GM21825 (cell line): ENCODE data around the gene PDIA3.
"Not testable (repeated sequence)": the region's sequence is repeated elsewhere in the genome, so short reads cannot be mapped to it uniquely, and the experiment has no call there.

Experiments
- ATAC-seq: cut with Tn5 transposase; IDR thresholded peaks from one replicate; pipeline ENCODE4 v1.9.1; 2021; ENCODE audit warnings: mild to moderate bottlenecking, moderate library complexity; ENCODE audit not compliant: unreplicated experiment

The PDIA3 gene

DNA sequence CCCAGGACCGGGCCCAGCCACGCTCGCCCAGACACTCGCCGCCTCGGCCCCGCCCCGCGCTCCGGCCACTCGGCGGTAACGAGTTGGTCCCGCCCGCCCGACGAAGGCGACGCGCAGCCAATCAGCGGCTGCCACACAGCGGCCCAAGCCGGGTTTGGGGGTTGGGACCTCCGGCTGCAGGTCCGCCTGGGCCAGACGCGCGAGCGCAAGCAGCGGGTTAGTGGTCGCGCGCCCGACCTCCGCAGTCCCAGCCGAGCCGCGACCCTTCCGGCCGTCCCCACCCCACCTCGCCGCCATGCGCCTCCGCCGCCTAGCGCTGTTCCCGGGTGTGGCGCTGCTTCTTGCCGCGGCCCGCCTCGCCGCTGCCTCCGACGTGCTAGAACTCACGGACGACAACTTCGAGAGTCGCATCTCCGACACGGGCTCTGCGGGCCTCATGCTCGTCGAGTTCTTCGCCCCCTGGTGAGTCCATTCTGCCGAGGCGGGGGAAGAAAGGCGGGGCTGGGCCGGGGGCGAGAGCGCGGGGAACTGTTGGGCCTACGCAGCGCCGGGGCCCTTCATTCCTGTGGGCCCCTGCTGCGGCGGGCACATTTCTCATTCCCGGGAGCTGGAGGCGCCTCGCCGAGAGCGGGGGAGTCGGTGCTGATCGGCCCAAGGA, at the start of gene PDIA3:
PDIA3 (plus strand) TSS at position 194 of the 658 bp plus-strand sequence; CDS start at position 296, 102 bp downstream.
- ATAC-seq = peak; percentile 71

- ATAC-seq = no peak
Observed at GRCh38 chr15:43702174-43702573, 44.1 kb upstream of the PDIA3 start.

DNA sequence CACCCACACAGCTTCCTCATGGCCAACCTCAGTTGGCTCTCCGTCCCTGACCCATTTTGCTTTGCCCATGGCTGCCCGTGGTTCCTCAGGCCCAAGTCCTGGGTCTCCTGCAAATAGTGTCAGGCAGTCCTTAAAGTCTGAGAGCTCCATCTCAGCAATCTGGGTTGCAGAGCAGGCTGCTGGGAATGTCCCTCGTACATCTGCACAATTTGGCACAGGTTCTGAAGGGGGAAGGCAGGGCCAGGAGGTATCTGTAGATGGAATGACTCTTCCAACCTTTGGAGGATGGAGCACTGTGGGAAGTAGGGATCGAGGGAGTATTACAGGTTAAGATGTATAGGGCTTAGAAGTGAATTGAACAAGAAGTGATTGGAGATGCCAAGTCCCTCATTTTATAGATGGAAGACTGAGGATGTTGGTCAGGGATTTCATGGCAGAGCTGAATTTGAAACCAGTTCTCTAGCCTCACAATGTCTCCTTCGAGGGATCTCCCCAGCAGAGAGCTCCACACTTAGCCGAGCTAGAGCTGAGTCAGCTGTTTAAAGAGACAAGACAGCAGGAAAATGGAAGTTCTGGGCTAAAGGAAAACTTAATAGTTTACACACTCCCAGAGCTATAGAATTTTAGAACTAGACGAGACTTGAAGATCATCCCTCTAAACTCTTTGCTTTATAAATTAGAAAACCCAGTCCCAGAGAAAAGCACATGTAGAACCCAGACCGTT, 43.4 kb upstream of the PDIA3 start:
- no peak for ATAC-seq

DNA sequence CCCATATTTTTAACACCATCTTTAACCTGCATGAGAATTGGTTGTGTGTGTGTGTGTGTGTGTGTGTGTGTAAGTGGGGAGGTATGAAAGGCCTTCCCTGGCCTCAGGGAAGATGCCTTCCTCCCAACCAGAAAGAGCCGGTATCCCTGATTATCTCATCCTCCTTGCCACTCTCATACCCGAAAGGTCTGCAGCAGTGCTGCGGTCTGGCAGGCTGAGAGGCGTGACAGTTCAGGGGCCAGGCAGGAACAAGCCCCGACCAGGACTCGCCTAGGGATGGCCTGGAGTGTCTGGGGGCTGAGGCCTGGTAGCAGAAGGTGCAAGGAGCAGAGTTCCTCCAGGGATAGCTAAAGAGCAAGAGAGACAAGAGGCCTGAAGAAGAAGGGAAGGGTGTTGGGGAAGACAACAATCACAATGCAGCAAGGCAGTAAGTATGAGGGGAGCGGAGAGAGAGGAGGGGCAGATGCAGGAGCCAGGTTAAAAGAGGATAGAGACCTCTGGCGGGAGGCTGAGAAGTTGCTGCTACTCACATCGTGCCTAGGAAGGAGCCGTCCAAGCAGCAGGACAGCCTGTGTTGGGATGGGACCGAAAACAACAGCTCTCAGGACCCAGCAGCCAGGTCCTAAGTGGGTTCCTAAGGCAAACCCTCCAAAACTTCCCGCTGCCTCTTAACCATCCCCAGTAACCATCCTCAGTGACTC, 35.7 kb upstream of the PDIA3 start:
- not testable (repeated sequence) for ATAC-seq

- ATAC-seq = no peak
Observed at GRCh38 chr15:43723151-43723550, 23.1 kb upstream of the PDIA3 start.

GRCh38 chr15:43726306-43726705, 19.9 kb upstream of the PDIA3 start:
- ATAC-seq = not testable (repeated sequence)

DNA sequence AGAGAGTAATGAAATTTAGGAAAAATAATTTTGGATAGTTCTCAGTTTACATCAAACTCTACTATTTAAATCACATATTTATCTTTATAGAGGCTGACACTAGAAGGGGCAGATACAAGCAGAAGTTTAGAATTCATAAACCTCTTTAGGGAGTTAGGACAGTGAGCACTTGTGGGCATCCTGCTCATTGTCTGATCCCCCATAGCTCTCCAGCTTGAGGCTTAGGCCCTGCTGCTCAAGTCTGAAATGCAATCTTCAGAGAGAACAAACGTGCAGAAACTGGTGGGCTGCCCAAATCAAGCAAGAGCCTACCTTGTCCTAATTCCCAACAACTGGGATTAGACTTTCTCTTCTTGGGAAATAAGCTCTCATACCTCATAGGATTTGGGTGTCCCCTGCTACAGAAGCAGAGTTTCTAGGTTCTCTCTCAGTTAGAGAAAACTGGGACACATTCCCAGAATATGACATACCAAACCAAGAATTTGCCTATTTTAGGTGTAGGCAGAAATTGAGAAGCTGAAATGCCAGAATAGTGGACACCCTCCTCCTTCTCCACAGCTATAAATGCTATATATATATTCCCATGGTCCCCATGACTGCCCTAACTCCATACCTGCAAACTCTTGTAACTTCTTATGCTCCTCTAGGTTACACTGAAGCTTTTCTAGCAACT, 18.0 kb upstream of the PDIA3 start:
- not testable (repeated sequence) for ATAC-seq

- no peak for ATAC-seq
Observed at GRCh38 chr15:43735416-43735815, 10.8 kb upstream of the PDIA3 start.

GRCh38 chr15:43746903-43747309, 668 bp downstream of the PDIA3 start:
- ATAC-seq = peak; percentile 16

GRCh38 chr15:43748376-43748775, 2.1 kb downstream of the PDIA3 start:
- ATAC-seq = no peak

DNA sequence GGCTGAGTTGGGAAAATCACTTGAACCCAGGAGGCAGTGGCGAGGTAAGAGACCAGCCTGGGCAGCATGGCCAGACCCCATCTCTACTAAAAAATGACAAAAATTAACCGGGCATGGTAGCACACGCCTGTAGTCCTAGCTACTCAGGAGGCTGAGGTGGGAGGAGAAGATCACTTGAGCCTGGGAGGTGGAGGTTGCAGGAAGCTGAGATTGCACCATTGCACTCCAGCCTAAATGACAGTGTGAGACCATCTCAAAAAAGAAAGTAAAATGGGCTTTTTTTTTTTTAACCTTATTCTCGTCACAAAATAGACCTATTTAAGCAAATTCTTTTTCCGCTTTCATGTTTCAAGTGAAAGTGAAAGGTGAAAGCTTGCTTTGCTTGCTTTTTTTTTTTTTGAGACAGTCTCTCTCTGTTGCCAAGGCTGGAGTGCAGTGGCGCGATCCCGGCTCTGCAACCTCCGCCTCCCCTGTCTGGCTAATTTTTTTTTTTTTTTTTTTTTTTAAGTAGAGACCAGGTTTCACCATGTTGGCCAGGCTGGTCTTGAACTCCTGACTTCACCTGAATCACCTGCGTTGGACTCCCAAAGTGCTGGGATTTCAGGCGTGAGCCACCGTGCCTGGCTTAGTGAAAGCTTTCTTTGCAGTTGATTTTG, 3.6 kb downstream of the PDIA3 start:
- ATAC-seq = peak; percentile 36

DNA sequence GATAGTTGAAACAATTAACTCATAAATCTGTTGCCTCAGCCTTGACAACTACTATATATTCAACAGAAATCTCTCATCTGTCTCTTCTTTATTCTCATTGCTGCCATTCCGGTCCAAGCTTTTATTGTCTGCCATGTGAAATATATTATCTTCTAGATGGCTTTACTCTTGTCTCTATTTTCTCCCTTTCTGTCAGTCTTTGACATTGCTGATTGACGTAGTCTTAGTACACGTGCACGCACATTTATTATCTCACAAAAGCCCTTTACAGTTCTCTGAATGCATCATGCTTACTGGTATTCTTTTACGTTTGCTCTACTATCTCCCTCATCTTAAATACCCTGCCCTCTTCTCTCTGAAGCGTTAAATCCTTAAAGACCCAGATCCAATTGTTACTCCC, 5.6 kb downstream of the PDIA3 start:
- no peak for ATAC-seq

DNA sequence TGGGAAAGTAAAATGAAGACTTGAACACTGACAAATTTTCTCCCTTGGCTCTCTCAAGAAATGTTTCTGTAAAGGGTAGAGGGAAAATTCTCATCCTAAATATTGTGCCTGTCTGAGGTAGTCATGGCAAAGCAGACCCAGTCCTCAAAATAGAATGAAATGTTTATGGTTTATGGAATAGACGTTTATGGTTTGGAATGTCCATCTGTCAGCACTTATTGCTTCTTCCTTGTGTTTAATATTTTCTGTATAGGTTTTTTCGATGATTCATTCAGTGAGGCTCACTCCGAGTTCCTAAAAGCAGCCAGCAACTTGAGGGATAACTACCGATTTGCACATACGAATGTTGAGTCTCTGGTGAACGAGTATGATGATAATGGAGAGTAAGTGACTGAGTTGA, 16.6 kb downstream of the PDIA3 start:
- no peak for ATAC-seq

- no peak for ATAC-seq
Observed at GRCh38 chr15:43763819-43764446, 17.7 kb downstream of the PDIA3 start.

- ATAC-seq = no peak
Observed at GRCh38 chr15:43769584-43770228, 23.5 kb downstream of the PDIA3 start.

- no peak for ATAC-seq
Observed at GRCh38 chr15:43771816-43772215, 25.6 kb downstream of the PDIA3 start.

GRCh38 chr15:43772624-43773023, 26.4 kb downstream of the PDIA3 start:
- ATAC-seq = no peak

GRCh38 chr15:43774062-43774461, 27.8 kb downstream of the PDIA3 start:
- no peak for ATAC-seq

DNA sequence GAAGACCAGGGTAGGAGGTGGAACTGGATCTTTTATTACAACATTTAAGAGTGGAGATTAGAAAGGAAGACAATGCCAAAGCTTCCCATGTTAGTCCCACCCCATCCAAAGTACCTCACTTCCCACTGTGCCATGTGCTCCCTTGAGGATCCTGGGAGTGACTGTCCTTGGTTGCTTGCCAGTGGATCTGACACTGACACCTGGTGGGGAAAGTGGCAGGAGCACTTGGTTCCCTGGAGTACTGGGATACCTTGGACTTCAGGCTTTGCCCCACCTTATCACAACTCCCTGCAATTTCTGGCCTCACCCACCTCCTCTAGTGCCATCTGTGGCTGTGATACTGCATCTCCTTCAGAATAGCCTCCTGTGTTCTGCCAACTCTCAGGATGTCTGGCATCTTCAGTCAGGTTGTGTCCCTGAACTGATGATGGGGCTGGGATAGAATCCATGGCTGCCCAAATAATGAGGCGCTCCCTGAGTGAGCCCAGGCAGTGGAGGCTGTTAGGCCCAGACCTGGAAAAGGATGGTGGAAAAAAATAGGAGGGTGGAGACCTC, 29.2 kb downstream of the PDIA3 start:
- no peak for ATAC-seq
